ENCODE measurements around the gene PLS1.

- TF ChIP-seq, protein P1, sequence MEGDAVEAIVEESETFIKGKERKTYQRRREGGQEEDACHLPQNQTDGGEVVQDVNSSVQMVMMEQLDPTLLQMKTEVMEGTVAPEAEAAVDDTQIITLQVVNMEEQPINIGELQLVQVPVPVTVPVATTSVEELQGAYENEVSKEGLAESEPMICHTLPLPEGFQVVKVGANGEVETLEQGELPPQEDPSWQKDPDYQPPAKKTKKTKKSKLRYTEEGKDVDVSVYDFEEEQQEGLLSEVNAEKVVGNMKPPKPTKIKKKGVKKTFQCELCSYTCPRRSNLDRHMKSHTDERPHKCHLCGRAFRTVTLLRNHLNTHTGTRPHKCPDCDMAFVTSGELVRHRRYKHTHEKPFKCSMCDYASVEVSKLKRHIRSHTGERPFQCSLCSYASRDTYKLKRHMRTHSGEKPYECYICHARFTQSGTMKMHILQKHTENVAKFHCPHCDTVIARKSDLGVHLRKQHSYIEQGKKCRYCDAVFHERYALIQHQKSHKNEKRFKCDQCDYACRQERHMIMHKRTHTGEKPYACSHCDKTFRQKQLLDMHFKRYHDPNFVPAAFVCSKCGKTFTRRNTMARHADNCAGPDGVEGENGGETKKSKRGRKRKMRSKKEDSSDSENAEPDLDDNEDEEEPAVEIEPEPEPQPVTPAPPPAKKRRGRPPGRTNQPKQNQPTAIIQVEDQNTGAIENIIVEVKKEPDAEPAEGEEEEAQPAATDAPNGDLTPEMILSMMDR (IDR thresholded peaks at IDR 0.05): peak; percentile 26; the same call in 1 of the 2 replicates
- TF ChIP-seq REST (IDR thresholded peaks at IDR 0.05; ENCODE audit: insufficient read depth in 1 of 2, low read depth in 2 of 2, low read length in 1 of 2) (no peak), POLR2AphosphoS5 (IDR thresholded peaks at IDR 0.05; ENCODE audit: low read depth, low read length) (no peak), SIN3A (IDR thresholded peaks at IDR 0.05; ENCODE audit: borderline replicate concordance, insufficient read depth, low read depth, low read length) (no peak)
These were observed 84.5 kb downstream of the PLS1 start for GRCh38 chr3:142680710-142681109.
